Osteoblast (primary cell): ENCODE measurements around the gene ACTRT2. TPM values are rescaled to one million over a fixed set of nuclear protein-coding genes. Genes with fewer than 3 reads are reported as not detected.

ENCODE experiments used
- DNase-seq: peaks from one replicate; pipeline ENCODE4 v3.0.0; 2011; ENCODE audit warnings: low spot score, mixed read lengths; ENCODE audit not compliant: insufficient read length; ENCODE audit errors: missing footprints
- H2AFZ ChIP-seq: 2 replicates; pipeline ENCODE4 v1.6.0; 2011; ENCODE audit warnings: mild to moderate bottlenecking, low read length
- H3K27ac ChIP-seq: 2 replicates; pipeline ENCODE4 v1.5.1; 2011; ENCODE audit warnings: mild to moderate bottlenecking, low read depth, low read length, moderate library complexity
- H3K27me3 ChIP-seq: 2 replicates; pipeline ENCODE4 v1.6.0; 2012; ENCODE audit warnings: mild to moderate bottlenecking, control low read depth, inconsistent platforms, low read length, moderate library complexity; ENCODE audit not compliant: insufficient read depth
- H3K36me3 ChIP-seq: 2 replicates; pipeline ENCODE4 v1.5.1; 2011; ENCODE audit warnings: mild to moderate bottlenecking, low read length, control low read depth, moderate library complexity; ENCODE audit not compliant: insufficient read depth
- H3K4me1 ChIP-seq: 2 replicates; pipeline ENCODE4 v1.5.1; 2011; ENCODE audit warnings: mild to moderate bottlenecking, low read length, control low read depth, moderate library complexity; ENCODE audit not compliant: insufficient read depth
- H3K4me2 ChIP-seq: 2 replicates; pipeline ENCODE4 v1.6.0; 2011; ENCODE audit warnings: mild to moderate bottlenecking, low read length; ENCODE audit not compliant: insufficient read depth
- H3K4me3 ChIP-seq: fragments of 200-600 bp; sonication (generic); 3 replicates; pipeline ENCODE4 v1.5.1; 2012; ENCODE audit warnings: mild to moderate bottlenecking, low read length, inconsistent platforms; ENCODE audit not compliant: insufficient read depth
- H3K79me2 ChIP-seq: 2 replicates; pipeline ENCODE4 v1.6.0; 2012; ENCODE audit warnings: mild to moderate bottlenecking, low read length, control low read depth, inconsistent platforms; ENCODE audit not compliant: insufficient read depth
- H3K9me3 ChIP-seq: 2 replicates; pipeline ENCODE4 v1.5.1; 2011; ENCODE audit warnings: low read depth, low read length, control low read depth
- H4K20me1 ChIP-seq: 2 replicates; pipeline ENCODE4 v1.6.0; 2012; ENCODE audit warnings: mild to moderate bottlenecking, low read length, control low read depth; ENCODE audit not compliant: insufficient read depth
- CTCF ChIP-seq: IDR thresholded peaks from 2 replicates; pipeline ENCODE4 v1.5.1; 2011; ENCODE audit warnings: mild to moderate bottlenecking, low read depth, low read length, moderate library complexity; ENCODE audit errors: extremely low read depth
- total RNA-seq: library from RNA; depleted of rRNA; stranded (reverse); fragments of >200 nt; gene quantifications from 2 replicates; pipeline ENCODE4 v1.2.3, GENCODE V29; 2012

ACTRT2 gene
- total RNA-seq, 1 donor: not detected

GRCh38 chr1:3038571-3039181, 17.4 kb downstream of the ACTRT2 start:
- Histone ChIP-seq H3K4me2 (no peak overlapping the region), H3K27me3 (peaks cover 5% of the 10 kb centered on the region), H3K27ac (no peak overlapping the region), H3K9me3 (no peaks in the 10 kb centered on the region), H4K20me1 (no peaks in the 10 kb centered on the region), H3K4me3 (no peak overlapping the region), H3K79me2 (no peaks in the 10 kb centered on the region), H2AFZ (no peak overlapping the region), H3K36me3 (no peaks in the 10 kb centered on the region), H3K4me1 (no peaks in the 10 kb centered on the region)
- peak; percentile 71 for DNase-seq
- TF ChIP-seq CTCF: no peak

- Histone ChIP-seq H4K20me1 (no peaks in the 10 kb centered on the region), H3K27me3 (peaks cover 5% of the 10 kb centered on the region)
- TF ChIP-seq CTCF: no peak
These were observed 18.7 kb downstream of the ACTRT2 start for GRCh38 chr1:3040004-3040403.

GRCh38 chr1:3042481-3042880, 21.2 kb downstream of the ACTRT2 start:
- H4K20me1 ChIP-seq: no peaks in the 10 kb centered on the region
- no peaks in the 10 kb centered on the region for H3K9me3 ChIP-seq
- H3K27ac ChIP-seq: no peak overlapping the region
- no peak overlapping the region for H2AFZ ChIP-seq
- H3K4me3 ChIP-seq: no peak overlapping the region
- peaks cover 5% of the 10 kb centered on the region for H3K27me3 ChIP-seq
- no peaks in the 10 kb centered on the region for H3K36me3 ChIP-seq
- no peak overlapping the region for H3K4me2 ChIP-seq
- no peaks in the 10 kb centered on the region for H3K79me2 ChIP-seq
- TF ChIP-seq CTCF: no peak
- peak; percentile 46 for DNase-seq
- H3K4me1 ChIP-seq: no peaks in the 10 kb centered on the region

More at GRCh38 chr1:3040004-3040403, 18.7 kb downstream of the ACTRT2 start:
- Histone ChIP-seq H3K27ac (no peak overlapping the region), H3K4me1 (no peaks in the 10 kb centered on the region), H3K4me3 (no peak overlapping the region), H3K79me2 (no peaks in the 10 kb centered on the region), H2AFZ (no peak overlapping the region), H3K36me3 (no peaks in the 10 kb centered on the region), H3K9me3 (no peaks in the 10 kb centered on the region), H3K4me2 (no peak overlapping the region)
- DNase-seq: peak; percentile 66

- H3K9me3 ChIP-seq: no peaks in the 10 kb centered on the region
- no peaks in the 10 kb centered on the region for H3K4me1 ChIP-seq
- no peak overlapping the region for H3K4me2 ChIP-seq
- no peak for TF ChIP-seq CTCF
- peaks cover 1% of the 10 kb centered on the region for H3K27me3 ChIP-seq
- H4K20me1 ChIP-seq: no peaks in the 10 kb centered on the region
- H2AFZ ChIP-seq: no peak overlapping the region
- no peak overlapping the region for H3K4me3 ChIP-seq
- H3K36me3 ChIP-seq: no peaks in the 10 kb centered on the region
- no peak overlapping the region for H3K27ac ChIP-seq
- peak; percentile 17 for DNase-seq
- H3K79me2 ChIP-seq: no peaks in the 10 kb centered on the region
These were observed 27.9 kb downstream of the ACTRT2 start for GRCh38 chr1:3049164-3049563.
